Erythroblast (primary cell): ENCODE data around the gene RAB3IP.

Experiments
- GATA1 ChIP-seq: IDR thresholded peaks from 2 replicates; pipeline ENCODE4 v1.6.1; 2011; ENCODE audit warnings: low read depth, mild to moderate bottlenecking, control low read depth, low read length, moderate library complexity
- POLR2A ChIP-seq: IDR thresholded peaks from 2 replicates; pipeline ENCODE4 v1.6.1; 2011; ENCODE audit warnings: mild to moderate bottlenecking, low read length

DNA sequence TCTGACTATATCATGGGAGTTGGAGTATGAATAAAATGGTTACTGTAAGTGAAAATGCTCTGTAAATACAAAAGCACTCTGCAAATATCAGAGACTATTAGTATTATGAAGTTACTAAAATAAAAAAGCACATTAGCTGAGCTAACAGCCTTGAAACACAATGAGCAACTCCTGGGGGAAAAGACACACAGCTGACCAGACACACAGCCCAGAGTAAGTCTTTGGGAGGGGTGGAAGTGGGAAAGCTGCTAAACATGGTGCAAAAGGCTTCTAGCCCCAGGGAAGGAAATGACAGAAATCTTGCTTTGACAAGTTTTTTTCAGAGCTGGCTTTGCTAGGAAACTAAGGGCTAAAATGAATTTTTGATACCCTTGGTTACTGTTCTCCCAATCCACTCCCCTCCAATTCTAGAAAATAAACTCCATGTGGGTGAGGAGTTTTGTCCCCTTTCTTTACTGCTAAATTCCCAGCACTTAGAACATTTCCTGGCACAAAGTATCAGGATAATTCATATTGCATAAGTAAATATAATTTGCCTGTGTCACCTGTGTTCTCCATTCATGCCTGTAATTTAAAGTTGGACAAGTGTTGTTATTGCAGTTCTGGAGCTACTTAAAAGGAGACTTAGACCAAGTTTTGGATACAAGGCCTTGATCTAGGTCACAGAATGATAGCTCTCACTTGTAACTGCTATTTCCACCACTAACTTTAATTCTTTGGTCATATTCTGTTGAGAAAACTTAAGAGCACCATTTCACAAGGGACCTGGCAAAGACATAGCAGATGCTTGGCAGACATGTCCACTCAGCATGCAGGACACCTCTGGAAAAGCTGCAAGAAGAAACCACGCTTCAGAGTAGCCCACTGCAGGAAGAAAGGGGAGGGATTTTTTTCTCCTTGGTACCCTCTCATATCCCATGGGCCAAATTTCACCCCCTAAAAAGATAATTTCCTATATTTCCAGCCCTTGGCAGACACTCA, 19.0 kb upstream of the RAB3IP start:
- TF ChIP-seq POLR2A = no peak
- TF ChIP-seq GATA1 = no peak
